HUES6 (cell line): ENCODE data around the gene CCDC169.

ENCODE experiments used
- H3K27ac ChIP-seq: 2 replicates; pipeline ENCODE4 v1.7.0; 2013; ENCODE audit warnings: low read depth, mild to moderate bottlenecking, low read length, inconsistent platforms
- H3K27me3 ChIP-seq: 2 replicates; pipeline ENCODE4 v1.6.1; 2013; ENCODE audit warnings: low read length; ENCODE audit not compliant: control insufficient read depth, insufficient read depth
- H3K36me3 ChIP-seq: 2 replicates; pipeline ENCODE4 v1.6.1; 2013; ENCODE audit warnings: low read length; ENCODE audit not compliant: control insufficient read depth, insufficient read depth
- H3K4me1 ChIP-seq: 2 replicates; pipeline ENCODE4 v1.6.1; 2013; ENCODE audit warnings: low read length; ENCODE audit not compliant: control insufficient read depth, insufficient read depth
- H3K4me3 ChIP-seq: 2 replicates; pipeline ENCODE4 v1.5.1; 2013; ENCODE audit warnings: low read depth, low read length
- H3K9ac ChIP-seq: one replicate; pipeline ENCODE4 v1.6.1; 2013; ENCODE audit warnings: mild to moderate bottlenecking, low read length
- H3K9me3 ChIP-seq: 2 replicates; pipeline ENCODE4 v1.6.1; 2013; ENCODE audit warnings: low read depth, low read length; ENCODE audit not compliant: control insufficient read depth, insufficient read depth

CCDC169 gene

GRCh38 chr13:36275190-36276002 lies 22.2 kb downstream of the CCDC169 start:
- Histone ChIP-seq H3K27ac (no peak overlapping the region), H3K4me1 (no peaks in the 10 kb centered on the region), H3K9me3 (no peaks in the 10 kb centered on the region), H3K9ac (no peak overlapping the region), H3K36me3 (peaks cover 48% of the 10 kb centered on the region), H3K27me3 (no peaks in the 10 kb centered on the region), H3K4me3 (no peak overlapping the region)

- peaks cover 32% of the 10 kb centered on the region for H3K36me3 ChIP-seq
- H3K4me3 ChIP-seq: no peak overlapping the region
- no peaks in the 10 kb centered on the region for H3K4me1 ChIP-seq
- no peaks in the 10 kb centered on the region for H3K27me3 ChIP-seq
- H3K27ac ChIP-seq: no peak overlapping the region
- no peak overlapping the region for H3K9ac ChIP-seq
- no peaks in the 10 kb centered on the region for H3K9me3 ChIP-seq
Measured at GRCh38 chr13:36273431-36273830, 24.2 kb downstream of the CCDC169 start.

GRCh38 chr13:36261976-36262375 lies 35.6 kb downstream of the CCDC169 start:
- H3K27me3 ChIP-seq: no peaks in the 10 kb centered on the region
- H3K4me1 ChIP-seq: peaks cover 14% of the 10 kb centered on the region
- H3K9me3 ChIP-seq: no peaks in the 10 kb centered on the region
- no peak overlapping the region for H3K4me3 ChIP-seq
- no peak overlapping the region for H3K9ac ChIP-seq
- H3K27ac ChIP-seq: no peak overlapping the region
- peaks cover 20% of the 10 kb centered on the region for H3K36me3 ChIP-seq

GRCh38 chr13:36261011-36261410 lies 36.6 kb downstream of the CCDC169 start:
- Histone ChIP-seq H3K27ac (no peak overlapping the region), H3K9ac (no peak overlapping the region), H3K4me3 (no peak overlapping the region), H3K36me3 (peaks cover 13% of the 10 kb centered on the region), H3K27me3 (no peaks in the 10 kb centered on the region), H3K9me3 (no peaks in the 10 kb centered on the region), H3K4me1 (peaks cover 14% of the 10 kb centered on the region)

GRCh38 chr13:36259361-36260137 lies 38.1 kb downstream of the CCDC169 start:
- no peak overlapping the region for H3K27ac ChIP-seq
- peaks cover 22% of the 10 kb centered on the region for H3K36me3 ChIP-seq
- H3K27me3 ChIP-seq: no peaks in the 10 kb centered on the region
- H3K4me3 ChIP-seq: no peak overlapping the region
- H3K9me3 ChIP-seq: no peaks in the 10 kb centered on the region
- H3K4me1 ChIP-seq: peaks cover 14% of the 10 kb centered on the region
- no peak overlapping the region for H3K9ac ChIP-seq

GRCh38 chr13:36258831-36259230 lies 38.8 kb downstream of the CCDC169 start:
- peaks cover 23% of the 10 kb centered on the region for H3K36me3 ChIP-seq
- peaks cover 14% of the 10 kb centered on the region for H3K4me1 ChIP-seq
- no peak overlapping the region for H3K9ac ChIP-seq
- H3K9me3 ChIP-seq: no peaks in the 10 kb centered on the region
- H3K27ac ChIP-seq: no peak overlapping the region
- no peaks in the 10 kb centered on the region for H3K27me3 ChIP-seq
- H3K4me3 ChIP-seq: no peak overlapping the region

GRCh38 chr13:36251526-36251925 lies 46.1 kb downstream of the CCDC169 start:
- Histone ChIP-seq H3K9ac (no peak overlapping the region), H3K9me3 (no peaks in the 10 kb centered on the region), H3K27me3 (no peaks in the 10 kb centered on the region), H3K27ac (no peak overlapping the region), H3K4me3 (no peak overlapping the region), H3K4me1 (no peaks in the 10 kb centered on the region), H3K36me3 (peaks cover 66% of the 10 kb centered on the region)

GRCh38 chr13:36251017-36251416 lies 46.6 kb downstream of the CCDC169 start:
- H3K36me3 ChIP-seq: peaks cover 71% of the 10 kb centered on the region
- no peak overlapping the region for H3K9ac ChIP-seq
- H3K27me3 ChIP-seq: no peaks in the 10 kb centered on the region
- H3K4me3 ChIP-seq: no peak overlapping the region
- H3K4me1 ChIP-seq: no peaks in the 10 kb centered on the region
- no peaks in the 10 kb centered on the region for H3K9me3 ChIP-seq
- H3K27ac ChIP-seq: no peak overlapping the region

GRCh38 chr13:36248700-36249099 lies 48.9 kb downstream of the CCDC169 start:
- Histone ChIP-seq H3K4me1 (no peaks in the 10 kb centered on the region), H3K36me3 (peaks cover 78% of the 10 kb centered on the region)

GRCh38 chr13:36244990-36245389 lies 52.6 kb downstream of the CCDC169 start:
- H3K27me3 ChIP-seq: no peaks in the 10 kb centered on the region
- H3K4me3 ChIP-seq: no peak overlapping the region
- no peaks in the 10 kb centered on the region for H3K4me1 ChIP-seq
- H3K9ac ChIP-seq: no peak overlapping the region
- H3K9me3 ChIP-seq: no peaks in the 10 kb centered on the region
- no peak overlapping the region for H3K27ac ChIP-seq
- H3K36me3 ChIP-seq: peaks cover 87% of the 10 kb centered on the region

More at GRCh38 chr13:36248700-36249099, 48.9 kb downstream of the CCDC169 start:
- Histone ChIP-seq H3K9ac (no peak overlapping the region), H3K27ac (no peak overlapping the region), H3K9me3 (no peaks in the 10 kb centered on the region), H3K4me3 (no peak overlapping the region), H3K27me3 (no peaks in the 10 kb centered on the region)

- Histone ChIP-seq H3K36me3 (peaks cover 80% of the 10 kb centered on the region), H3K9me3 (no peaks in the 10 kb centered on the region), H3K4me3 (no peak overlapping the region), H3K27ac (no peak overlapping the region), H3K9ac (no peak overlapping the region), H3K27me3 (no peaks in the 10 kb centered on the region), H3K4me1 (no peaks in the 10 kb centered on the region)
Measured at GRCh38 chr13:36244073-36244472, 53.5 kb downstream of the CCDC169 start.
